T-helper 2 cell (primary cell): ENCODE data around the gene PEMT.

Source experiments
- DNase-seq, 5 experiments: peaks; one replicate each; pipeline versions ENCODE4 v3.0.0 to v3.0.0-alpha.2; 2012 to 2022

The PEMT gene

GRCh38 chr17:17535957-17536356, 55.6 kb downstream of the PEMT start:
- DNase-seq: no peak

DNA sequence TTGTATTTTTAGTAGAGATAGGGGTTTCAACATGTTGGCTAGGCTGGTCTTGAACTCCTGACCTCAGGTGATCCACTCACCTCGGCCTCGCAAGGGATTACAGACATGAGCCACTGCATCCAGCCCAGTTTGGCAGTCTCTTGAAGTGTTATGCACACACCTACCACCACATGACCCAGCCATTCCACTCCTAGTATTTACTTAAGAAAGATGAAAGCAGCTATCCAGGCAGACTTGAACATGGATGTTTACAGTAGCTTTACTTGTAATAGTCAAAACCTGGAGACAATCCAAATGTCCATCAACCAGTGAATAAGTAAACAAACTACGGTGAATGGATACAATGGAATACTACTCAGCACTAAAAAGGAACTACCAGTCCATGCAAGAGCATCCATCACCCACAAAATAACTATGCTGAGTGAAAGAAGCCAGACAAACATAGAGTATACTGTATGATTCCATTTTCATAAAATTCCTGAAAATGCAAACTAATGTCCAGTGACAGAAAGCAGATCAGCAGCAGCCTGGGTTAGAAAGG, 57.5 kb downstream of the PEMT start:
- DNase-seq: no peak

DNA sequence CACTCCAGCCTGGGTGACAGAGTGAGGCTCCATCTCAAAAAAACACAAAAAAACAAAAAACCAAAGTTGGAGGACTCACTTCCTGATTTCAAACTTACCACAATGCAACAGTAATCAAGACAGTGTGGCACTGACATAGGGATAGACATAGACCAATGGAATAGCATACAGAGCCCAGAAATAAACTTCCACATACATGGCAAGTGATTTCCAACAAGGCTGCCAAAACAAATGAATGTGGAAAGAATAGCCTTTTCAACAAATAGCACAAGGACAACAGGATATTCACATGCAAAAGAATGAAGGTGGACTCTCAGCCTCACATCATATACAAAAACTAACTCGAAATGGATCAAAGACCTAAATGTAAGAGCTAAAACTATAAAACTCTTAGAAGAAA, 58.5 kb downstream of the PEMT start:
- no peak for DNase-seq

- DNase-seq: no peak
Measured at GRCh38 chr17:17531156-17531555, 60.4 kb downstream of the PEMT start.

GRCh38 chr17:17528696-17529652, 62.5 kb downstream of the PEMT start:
- no peak for DNase-seq

DNA sequence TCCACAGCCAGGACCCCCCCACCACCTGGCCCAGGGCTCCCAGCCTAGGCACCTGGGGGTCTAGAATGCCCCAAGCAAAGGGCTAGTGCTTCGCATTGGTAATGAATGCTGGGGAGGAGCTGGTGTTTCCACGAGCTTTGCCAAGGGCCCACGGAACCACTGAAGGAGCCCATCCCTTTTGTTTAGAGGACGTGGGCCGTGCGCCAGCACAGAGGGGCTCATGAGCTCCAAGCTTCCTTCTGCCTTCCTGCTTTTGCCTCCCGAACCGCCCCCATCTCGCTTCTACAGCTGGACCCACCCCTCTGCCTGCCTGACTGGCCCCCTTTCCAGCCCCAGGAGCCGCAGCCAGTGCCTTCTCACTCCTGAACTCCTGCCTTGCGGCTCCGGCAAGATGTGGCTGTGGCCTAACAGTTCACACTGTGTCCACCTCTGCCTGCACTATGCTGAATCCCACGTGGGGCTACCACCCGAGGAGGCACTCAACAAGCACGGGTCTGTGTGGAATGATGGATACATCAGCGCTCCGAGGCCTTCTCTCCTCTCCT, 63.5 kb downstream of the PEMT start:
- no peak for DNase-seq

GRCh38 chr17:17527534-17527933, 64.0 kb downstream of the PEMT start:
- DNase-seq: no peak

- no peak for DNase-seq
Measured at GRCh38 chr17:17526369-17526768, 65.1 kb downstream of the PEMT start.

DNA sequence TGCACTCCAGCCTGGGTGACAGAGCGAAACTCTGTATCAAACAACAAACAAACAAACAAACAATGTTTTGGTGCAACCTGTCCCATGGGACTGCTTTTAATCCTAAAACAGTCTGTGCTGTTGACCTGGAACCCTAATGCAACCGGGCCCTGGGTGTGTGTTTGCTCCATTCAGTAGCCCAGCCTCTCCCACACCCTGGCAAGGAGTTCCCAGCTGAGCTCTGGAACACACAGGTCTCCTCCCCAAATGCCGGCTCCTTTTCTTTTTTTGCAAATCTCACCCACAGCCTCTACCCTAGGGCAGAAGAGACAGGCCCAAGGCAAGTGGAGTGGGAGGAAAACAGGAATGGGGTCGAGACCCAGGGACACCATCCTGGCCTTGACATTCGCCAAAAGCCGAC, 65.6 kb downstream of the PEMT start:
- no peak for DNase-seq

DNA sequence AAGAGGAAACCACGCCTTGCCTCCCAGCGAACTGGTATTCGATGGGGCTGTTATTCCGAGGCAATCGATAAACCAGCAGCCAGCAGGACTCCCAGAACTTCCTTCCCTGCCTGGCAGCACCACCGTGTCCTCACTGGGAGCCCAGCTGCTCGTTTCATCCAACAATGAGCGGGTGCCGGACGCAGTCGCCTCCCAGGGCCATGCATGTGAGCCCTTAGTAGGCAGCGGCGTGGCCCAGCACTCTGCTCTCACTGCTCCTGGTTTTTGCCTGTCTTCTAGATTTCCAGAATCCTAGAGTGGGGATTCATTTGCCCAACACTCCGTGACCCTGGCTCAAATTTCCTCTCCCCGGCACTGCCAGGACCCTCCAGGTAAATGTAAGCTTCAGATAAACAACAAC, 66.2 kb downstream of the PEMT start:
- no peak for DNase-seq

- no peak for DNase-seq
Measured at GRCh38 chr17:17523731-17524490, 67.6 kb downstream of the PEMT start.

DNA sequence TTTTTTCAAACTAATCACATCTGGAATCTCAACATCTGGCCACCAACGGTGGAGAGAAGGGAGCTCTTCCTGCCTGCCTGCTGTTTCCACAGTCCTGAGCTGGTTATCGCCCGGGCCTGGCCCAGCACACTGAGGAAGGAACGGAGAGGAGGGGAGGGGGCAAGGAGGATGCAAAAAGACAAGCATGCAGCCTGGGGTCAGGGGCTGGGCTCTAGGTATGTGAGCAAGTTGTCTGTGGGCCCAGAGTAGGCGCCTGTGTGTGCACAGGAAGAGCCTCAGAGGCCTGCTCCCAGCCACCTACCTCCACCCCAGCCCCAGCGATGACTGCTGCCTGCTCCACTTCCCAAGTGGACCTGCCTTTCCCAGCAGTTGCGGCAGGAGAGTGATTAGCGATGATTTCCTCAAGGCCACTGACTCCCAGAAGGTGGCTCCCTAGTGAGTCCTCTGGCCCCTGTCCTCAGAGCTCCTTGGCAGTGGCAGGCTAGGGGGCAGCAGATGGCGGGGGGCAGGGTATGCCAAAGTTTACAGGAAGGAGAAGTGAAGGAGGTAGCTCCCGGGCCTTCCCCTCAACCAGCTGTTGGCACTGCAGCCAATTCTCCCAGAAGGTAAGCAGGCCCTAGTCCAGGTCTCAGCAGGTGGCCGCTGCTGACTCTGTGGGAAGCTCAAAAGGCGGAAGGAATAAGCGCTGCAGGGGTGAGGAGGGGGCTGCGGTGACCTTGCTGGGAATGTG, 68.3 kb downstream of the PEMT start:
- no peak for DNase-seq

DNA sequence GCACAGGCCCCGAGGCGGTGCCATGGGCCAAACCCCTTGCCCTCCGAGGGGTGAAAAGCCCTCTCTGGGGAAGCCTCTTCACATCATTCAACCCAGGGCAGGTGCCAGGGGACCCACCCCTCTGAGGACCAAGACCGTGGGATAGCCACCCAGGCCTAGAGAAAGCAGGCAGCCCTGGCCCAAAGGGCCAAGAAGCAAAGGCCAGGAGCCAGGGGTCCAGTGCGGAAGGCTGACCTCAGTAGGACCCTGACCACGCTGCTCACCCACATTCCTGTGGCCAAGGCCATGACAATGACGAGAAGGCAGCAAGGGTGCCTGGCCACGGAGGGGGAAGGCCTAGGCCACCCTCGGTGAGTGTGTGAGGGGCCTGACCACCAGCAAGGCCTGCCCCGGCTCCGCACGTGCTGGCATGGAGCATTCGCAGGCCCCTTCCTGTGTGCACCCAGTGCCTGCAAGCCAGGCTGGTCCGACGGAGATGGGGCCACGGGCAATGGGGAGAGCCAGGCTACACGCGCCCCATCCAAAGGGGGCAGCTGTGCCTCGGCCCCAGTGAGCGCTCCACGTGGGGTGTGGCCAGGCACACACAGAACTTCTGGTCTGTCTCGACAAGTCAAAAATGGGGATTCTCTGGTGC, 70.8 kb downstream of the PEMT start:
- DNase-seq: no peak

DNA sequence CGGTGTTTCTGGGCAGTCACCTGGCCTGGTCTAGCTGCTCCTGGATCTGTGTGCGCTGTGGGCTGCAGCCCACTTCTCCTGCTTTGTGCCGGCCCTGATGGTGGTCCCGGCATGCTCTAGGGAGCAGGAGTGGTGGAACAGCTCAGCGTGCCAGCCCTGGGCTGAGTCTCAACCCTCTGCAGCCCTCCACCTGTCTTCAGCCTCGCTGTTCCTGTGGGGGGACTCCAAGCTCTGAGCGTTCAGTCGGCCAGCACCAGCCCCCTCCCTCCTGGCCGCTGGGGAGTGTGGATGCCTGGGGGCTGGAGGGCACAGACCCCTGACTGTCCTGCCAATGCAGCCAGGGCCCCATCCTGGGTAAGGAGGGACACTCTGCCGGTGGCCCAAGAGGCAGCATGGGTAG, 71.6 kb downstream of the PEMT start:
- DNase-seq: no peak

DNA sequence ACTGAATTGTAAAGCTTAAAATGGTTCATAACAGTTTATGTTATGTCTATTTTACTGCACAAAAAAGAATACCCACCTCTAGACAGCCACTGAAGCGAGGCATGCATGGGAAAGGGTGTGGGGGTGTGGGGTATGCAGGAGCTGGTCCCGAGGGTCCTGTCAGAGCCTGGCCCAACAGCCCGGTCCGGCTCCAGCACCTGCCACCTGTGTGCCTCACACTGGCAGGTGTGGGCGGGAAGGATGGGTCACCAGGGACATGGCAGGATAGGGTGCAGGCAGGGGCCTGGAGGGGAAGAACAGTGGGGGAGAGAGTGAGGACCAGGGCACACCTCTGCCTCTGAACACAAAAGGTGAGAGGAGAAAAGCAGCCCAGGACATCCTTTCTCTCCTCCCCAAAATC, 72.6 kb downstream of the PEMT start:
- DNase-seq: no peak

DNA sequence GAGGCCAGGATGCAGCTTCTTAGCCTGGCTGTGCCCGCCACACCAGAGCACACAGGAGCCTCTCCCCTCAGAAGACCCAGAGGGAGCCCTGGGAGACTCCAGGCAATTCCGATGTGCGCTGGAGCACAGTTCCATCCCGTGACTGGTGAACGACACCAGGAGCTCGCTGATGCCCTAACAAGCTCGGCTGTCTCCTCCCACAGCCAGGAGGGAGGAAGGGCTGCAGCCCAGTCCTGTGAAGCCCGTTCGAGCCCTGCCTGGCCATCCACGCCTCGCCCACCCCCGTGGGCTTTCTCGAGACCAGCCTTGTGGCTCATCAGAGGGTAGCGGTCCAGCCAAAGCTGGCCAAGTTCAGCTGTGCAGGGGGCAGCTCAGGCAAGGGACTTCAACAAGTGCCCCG, 73.5 kb downstream of the PEMT start:
- DNase-seq: no peak

- DNase-seq: no peak
Measured at GRCh38 chr17:17516941-17517720, 74.4 kb downstream of the PEMT start.

DNA sequence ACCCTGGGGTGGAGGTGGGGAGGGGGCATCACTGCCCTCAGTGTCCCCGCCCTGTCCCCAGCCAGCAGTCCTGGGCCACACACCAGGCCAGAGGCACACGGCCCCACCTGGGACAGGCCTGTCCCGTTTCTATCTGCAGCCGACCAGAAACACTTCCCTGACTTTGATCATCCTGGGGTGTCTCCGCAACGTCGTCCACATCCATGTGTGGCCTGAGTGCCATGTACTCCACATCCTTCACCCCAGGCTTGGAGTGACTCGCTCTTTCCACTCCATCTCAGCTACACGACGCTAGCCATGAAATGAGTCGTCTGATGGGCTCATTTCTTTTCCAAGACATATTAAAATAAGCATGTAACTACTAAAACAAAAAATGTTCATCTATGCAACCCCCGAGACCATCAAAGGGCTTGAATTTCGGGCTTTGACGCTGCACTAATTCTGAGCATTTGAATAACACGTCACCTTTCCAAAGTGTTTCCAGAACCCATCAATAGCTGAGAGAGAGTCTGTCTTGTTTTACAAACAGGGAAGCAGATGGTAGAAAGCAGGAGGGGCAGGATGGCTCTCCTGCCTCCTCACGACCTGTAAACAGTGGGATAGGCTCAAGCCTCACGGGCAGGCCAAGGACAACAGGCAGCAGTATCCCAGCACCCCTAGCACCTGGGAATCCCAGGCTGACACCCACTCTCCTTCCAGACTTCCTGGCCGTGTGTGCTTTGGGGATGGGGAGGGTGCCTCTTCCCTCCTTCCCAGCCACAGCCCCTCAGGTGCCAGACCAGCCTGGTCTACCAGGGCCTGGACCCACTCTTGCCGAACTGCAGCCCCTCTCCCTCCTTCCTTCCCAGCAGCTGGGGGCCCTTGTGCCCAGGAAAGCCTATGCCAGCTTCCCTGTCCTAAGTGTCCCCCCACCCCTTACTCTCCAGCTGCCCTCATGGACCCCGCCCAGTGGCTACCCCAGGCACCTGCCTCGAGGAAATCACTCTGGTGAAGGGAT, 75.3 kb downstream of the PEMT start:
- no peak for DNase-seq

- no peak for DNase-seq
Measured at GRCh38 chr17:17514993-17515933, 76.2 kb downstream of the PEMT start.
